OCI-LY1 (cell line): ENCODE data around the gene ACSS1.

Experiments used
- CTCF ChIP-seq: fragments of 200-600 bp; sonication (generic), shearing (Covaris generic); IDR thresholded peaks from 2 replicates; pipeline ENCODE4 v1.5.1; 2017; ENCODE audit warnings: mild to moderate bottlenecking, antibody characterized with exemption, low read length, moderate library complexity, mixed read lengths
- EZH2 ChIP-seq: fragments of 200-600 bp; sonication (generic), shearing (Covaris generic); IDR thresholded peaks from 2 replicates; pipeline ENCODE4 v1.8.0; 2017; ENCODE audit warnings: borderline replicate concordance, mixed run types, mild to moderate bottlenecking, antibody characterized with exemption, low read length, moderate library complexity, mixed read lengths

GRCh38 chr20:24984961-24985640 is 72.8 kb downstream of the ACSS1 start:
- no peak for TF ChIP-seq EZH2
- TF ChIP-seq CTCF, result no peak
